Stimulated activated CD4-positive, alpha-beta T cell treated with anti-CD3 and anti-CD28 coated beads, Interleukin-1b, Interleukin-23, amount 100 ng/mL, for 1 hour (primary cell): ENCODE data around the gene HACD4.
"Not testable (repeated sequence)": the region's sequence is repeated elsewhere in the genome, so short reads cannot be mapped to it uniquely, and the experiment has no call there.

ENCODE experiments used
- DNase-seq, 2 donors: peaks; one replicate each; pipeline ENCODE4 v3.0.0-alpha.2; 2020; ENCODE audit warnings: low read depth in 2 of 2

The HACD4 gene

DNA sequence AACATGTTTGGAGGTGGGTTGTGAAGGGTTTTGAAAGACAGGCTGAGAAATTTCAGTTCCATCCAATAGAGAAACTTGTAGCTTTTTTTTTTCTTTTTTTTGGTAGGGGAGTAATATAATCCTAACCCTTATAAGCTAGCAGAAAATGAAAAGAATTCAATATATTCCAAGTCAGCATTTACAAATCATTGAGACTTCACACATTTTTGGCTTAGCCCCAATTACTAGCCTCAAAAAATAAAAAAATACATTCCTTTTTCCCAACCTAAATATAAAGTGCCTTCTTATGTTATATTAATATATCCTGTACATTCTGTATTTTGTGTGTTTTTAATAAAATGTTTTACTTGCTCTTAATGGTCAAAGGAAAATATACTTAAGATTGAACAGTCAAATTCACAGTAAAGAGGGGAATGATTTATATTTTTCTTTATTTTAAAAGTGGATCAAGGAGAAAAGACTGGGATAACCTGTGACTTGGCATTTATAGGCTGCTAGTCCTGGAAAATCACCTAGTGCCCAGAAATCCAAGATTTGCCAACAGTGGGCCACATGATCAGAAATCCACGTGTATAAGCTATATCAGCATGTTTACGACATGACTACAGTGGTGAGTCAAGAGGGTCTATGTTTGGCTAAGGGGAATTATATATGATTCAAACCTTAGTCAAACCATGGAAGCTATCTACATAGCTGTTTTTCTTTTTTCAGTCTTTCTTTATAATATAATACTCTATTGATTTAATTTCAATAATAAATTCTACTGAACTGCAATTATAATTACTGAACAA is 14.5 kb downstream of the HACD4 start:
- no peak for DNase-seq

GRCh38 chr9:21015995-21016394 is 15.4 kb downstream of the HACD4 start:
- DNase-seq = no peak

DNA sequence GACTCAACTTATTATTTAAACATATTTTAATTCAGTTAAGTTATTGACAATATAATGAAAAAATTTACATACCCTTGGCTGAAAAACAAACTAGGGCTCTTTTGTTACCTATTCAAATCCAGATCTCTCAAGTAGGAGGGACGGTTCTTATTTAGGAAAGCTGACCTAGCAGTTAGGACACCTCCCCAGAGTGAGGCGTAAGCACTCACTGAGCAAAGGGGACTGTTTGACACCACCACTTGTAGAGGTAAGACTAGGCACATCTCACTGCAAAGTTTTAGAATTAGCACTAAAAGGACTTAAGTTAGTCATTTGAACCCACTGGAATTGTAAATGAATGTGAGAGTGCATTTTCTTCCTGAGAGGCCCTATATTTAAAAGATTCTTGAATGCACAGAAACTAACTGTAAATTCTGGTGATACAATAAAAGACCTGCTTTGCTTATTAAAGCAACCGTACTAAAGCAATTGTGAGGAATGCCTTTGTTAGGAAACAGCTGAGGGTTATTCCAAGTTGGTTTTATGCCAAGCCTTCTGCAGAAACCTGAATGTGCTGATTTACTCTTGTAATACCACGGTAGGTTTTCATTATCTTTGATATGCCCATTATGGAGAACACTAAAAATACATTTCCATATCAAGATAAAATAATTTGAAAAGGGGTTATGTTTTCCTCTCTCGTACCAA is 16.2 kb downstream of the HACD4 start:
- no peak for DNase-seq

DNA sequence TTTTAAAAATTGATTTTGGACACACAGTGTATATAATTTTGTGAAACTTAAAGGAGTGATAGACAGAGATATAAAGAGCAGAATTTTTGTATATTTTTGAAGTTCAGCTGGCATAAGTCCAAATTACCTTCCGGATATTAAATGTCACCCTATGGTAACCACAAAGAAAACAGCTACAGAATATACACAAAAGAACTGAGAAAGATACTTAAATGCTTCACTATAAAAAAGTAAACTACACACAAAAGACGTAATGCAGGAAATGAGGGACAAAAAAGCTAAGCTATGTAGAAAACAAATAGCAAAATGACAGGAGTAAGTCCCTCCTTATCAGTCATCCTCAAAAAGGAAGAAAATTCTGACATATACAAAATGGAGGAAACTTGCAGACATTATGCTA is 29.4 kb downstream of the HACD4 start:
- DNase-seq = no peak

- no peak for DNase-seq
These were observed 29.9 kb downstream of the HACD4 start for GRCh38 chr9:21001581-21001980.

- no peak for DNase-seq
These were observed 33.9 kb downstream of the HACD4 start for GRCh38 chr9:20997503-20998076.

DNA sequence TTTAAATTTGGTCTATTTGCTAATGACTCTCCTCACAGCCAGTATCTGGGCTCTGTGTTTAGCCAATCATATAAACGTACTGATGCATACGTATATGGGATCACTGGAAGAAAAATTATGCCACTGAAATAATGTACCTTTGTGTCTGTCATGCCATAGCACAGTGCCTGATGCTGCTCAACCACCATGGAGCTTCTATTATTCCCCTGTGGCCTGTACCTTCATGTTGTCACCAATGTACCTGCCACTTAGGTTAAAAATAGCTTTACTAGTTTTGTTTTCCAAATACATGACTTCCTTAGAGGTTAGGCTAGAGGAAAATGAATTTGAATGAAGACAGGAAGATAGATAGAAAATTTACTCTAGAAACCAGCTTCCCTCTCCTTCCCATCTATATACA is 34.6 kb downstream of the HACD4 start:
- DNase-seq = no peak

DNA sequence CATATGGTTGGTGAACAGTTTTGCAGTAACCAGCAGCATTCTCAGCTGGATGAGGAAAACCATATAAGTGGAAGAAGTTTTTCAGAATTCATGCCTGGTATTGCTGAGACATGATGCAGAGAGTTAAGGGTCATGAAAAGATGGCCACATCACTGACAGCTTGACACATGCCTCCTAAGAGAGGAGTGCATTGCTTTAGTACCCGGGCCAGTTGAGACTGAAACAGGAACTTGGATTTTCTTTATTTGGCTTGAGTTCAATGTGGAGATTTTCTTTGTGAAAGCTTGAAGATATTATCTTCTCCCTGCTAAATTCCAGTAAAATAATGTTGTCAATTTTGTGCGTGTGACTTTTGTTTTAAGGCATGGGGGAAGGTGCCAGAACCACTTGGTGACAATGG is 35.8 kb downstream of the HACD4 start:
- DNase-seq = no peak

DNA sequence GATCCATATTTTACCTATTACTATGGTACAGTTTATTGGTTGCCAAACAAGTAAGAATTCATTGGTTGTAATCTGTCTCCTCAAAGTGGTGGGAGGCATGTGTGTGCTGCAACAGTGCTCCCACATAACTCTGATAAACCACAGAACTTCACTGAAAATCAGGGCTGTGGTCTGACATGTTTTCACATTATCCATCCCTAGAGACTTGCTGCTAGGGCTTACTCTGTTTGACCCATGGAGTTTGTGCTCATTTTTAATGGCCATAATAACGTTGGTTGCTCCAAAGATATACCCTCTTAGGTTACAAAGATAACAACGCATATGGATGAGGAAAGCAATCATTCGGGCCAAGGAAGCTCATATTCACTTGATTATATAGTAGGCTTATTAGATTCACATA is 37.0 kb downstream of the HACD4 start:
- no peak for DNase-seq

GRCh38 chr9:20990867-20991266 is 40.6 kb downstream of the HACD4 start:
- DNase-seq = no peak

DNA sequence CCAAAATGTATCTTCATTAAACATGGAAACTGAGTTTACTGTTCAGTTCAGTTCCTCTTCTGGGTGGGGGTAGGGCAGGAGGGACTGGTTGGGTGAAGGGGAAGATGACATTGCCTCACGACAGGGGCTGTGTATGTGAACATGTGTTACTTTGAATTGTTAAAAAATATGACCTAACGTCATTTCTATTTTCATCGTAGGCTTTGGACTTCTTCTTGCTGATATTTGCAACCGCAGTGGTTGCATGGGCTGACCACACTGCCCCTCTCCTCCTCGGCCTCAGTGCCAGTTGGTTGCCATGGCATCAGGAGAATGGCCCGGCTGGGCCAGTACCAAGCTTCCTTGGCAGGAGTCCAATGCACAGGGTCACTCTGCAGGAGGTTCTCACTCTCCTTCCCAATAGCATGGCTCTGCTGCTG is 41.5 kb downstream of the HACD4 start:
- DNase-seq = no peak

- DNase-seq = no peak
These were observed 42.6 kb downstream of the HACD4 start for GRCh38 chr9:20988671-20989315.

GRCh38 chr9:20988061-20988460 is 43.4 kb downstream of the HACD4 start:
- no peak for DNase-seq

GRCh38 chr9:20987521-20987920 is 43.9 kb downstream of the HACD4 start:
- no peak for DNase-seq

DNA sequence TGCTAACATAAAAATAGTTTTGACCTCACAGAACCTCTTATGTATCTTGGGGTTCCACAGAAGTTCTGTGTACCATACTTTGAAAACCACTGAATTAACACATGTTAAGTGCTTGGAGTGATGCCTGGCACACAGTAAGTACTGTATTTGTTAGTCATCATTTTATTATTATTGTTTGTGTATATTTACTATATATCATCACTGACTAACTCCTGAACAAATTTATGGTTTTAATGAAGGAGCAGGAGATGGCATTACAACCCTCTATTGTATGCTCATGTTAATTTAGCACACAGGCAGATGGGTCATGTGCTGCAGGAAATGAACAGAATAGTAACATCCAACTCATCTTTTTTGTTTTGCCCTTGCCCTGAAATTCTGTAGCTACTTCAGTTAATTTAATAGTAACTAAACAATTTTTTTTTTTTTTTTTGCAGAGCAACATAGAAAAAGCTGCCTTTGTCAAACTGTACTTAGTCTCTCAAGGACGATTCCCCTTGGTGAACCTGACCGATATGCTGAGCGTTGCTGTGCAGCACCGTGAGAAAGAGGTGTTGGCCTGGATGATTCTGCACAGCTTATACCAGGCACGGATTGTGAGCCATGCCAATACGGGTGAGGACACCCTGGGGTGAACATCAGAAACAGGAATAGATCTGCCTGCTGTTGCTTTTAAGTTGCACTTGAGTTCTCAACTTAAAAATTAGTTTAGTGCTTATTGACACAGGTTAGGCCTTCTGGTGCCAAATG is 45.4 kb downstream of the HACD4 start:
- DNase-seq = no peak

DNA sequence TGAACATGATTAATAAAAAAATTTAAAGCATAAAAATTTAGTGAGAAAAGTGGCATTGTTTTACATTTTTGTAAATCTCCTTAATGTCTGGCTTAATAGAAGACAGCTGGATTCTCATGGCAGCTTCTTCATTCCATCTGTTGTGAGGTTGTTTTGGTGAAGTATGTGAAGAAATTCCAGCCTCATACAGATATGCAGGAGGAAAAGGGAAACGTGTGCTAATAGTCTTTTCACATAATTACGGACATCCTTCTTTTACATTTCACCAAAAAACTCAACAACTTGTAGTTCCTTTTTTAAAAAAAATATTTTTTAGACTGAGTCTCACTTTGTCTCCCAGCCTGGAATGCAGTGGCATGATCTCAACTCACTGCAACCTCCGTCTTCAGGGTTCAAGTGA is 46.9 kb downstream of the HACD4 start:
- no peak for DNase-seq

GRCh38 chr9:20981486-20981885 is 50.0 kb downstream of the HACD4 start:
- DNase-seq = no peak

DNA sequence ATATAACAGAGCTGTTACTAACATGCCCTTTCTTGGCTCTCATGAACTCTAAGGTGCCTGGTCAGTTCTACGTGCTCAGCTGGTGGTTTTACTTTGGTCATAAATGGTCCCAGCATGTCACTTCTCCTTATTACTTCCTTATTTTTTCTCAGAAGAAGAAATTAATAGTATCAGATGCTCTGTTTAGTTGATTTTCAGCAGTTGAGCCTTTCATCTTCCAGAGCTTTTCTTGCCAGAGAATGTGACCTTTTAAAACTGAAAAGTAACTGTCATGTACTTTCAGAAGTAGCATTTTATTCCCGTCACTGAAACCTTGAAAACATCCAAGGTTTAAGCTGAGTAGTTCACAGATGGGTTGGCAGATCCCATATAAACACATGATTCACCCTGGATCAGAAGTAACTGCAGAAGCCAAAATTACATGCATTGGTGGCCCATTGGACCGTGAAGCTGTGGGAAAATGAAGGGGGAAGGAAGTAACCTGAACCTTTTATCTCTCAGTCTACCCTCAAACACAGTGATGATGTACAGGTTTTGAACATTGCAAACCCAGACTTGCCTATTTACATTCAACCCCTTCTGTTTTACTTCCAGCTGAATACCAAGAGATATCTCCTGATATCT is 50.5 kb downstream of the HACD4 start:
- no peak for DNase-seq

DNA sequence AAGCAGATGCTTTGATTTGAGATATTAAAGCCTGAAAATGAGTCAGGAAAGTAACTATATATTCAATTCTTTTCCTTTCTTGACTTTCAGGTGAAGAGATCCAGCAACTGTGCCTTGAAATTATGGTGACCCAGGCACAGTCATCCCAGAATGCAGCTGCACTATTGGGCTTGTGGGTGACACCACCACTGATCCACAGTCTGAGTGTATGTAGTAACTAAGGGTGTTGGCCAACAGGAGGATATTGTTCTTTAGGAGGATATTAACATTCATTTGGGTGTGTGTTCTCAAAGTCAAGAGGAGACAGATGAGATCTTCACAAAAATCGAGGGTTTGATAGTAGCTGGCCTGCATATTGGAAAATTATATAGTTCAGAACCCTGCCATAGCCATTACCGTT is 53.2 kb downstream of the HACD4 start:
- no peak for DNase-seq

DNA sequence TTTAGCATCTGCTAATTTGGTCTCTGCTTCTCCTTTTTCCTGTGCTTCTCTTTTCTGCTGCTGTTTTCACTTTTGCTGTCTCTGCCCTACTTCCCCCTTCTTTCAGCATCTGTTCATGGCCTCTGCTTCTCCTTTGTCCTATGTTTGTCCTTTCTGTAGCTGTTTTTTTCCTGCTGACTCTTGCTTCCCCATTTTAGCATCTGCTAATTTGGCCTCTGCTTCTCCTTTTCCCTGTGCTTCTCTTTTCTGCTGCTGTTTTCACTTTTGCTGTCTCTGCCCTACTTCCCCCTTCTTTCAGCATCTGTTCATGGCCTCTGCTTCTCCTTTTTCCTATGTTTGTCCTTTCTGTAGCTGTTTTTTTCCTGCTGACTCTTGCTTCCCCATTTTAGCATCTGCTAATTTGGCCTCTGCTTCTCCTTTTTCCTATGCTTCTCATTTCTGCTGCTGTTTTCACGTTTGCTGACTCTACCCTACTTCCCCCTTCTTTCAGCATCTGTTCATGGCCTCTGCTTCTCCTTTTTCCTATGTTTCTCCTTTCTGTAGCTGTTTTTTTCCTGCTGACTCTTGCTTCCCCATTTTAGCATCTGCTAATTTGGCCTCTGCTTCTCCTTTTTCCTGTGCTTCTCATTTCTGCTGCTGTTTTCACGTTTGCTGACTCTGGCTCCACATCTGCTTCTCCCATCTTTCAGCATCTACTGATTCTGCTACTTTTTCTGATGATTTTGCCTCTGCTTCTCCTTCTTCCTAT is 57.1 kb downstream of the HACD4 start:
- not testable (repeated sequence) for DNase-seq
